GM23248 (cell line): ENCODE data around the gene ALDH3B2. TPM values are rescaled to one million over a fixed set of nuclear protein-coding genes. Genes with fewer than 3 reads are reported as not detected.

ENCODE experiments used
- DNase-seq: peaks from one replicate; pipeline ENCODE4 v3.0.0-alpha.2; 2015
- H2AFZ ChIP-seq: fragments of 200-600 bp; sonication (generic); 2 replicates; pipeline ENCODE4 v1.6.1; 2016; ENCODE audit warnings: antibody characterized with exemption
- H3F3A ChIP-seq: fragments of 200-600 bp; sonication (generic); 2 replicates; pipeline ENCODE4 v1.6.1; 2016; ENCODE audit warnings: mild to moderate bottlenecking, antibody characterized with exemption, mixed run types; ENCODE audit not compliant: insufficient read depth
- H3K27ac ChIP-seq: fragments of 200-600 bp; sonication (generic); 2 replicates; pipeline ENCODE4 v1.5.1; 2016; ENCODE audit warnings: mild to moderate bottlenecking
- H3K27me3 ChIP-seq: fragments of 200-600 bp; sonication (generic); replicated peaks from 2 replicates; pipeline ENCODE4 v1.6.1; 2016; ENCODE audit warnings: mild to moderate bottlenecking; ENCODE audit not compliant: insufficient read depth
- H3K36me3 ChIP-seq: fragments of 200-600 bp; sonication (generic); 2 replicates; pipeline ENCODE4 v1.6.1; 2016; ENCODE audit warnings: low read depth, mild to moderate bottlenecking
- H3K4me1 ChIP-seq: fragments of 200-600 bp; sonication (generic); 2 replicates; pipeline ENCODE4 v1.6.1; 2016; ENCODE audit warnings: mild to moderate bottlenecking; ENCODE audit not compliant: insufficient read depth
- H3K4me2 ChIP-seq: fragments of 200-600 bp; sonication (generic); one replicate; pipeline ENCODE4 v1.6.1; 2016; ENCODE audit warnings: mild to moderate bottlenecking; ENCODE audit not compliant: unreplicated experiment
- H3K4me3 ChIP-seq: fragments of 200-600 bp; sonication (generic); 2 replicates; pipeline ENCODE4 v1.5.1; 2016; ENCODE audit warnings: mild to moderate bottlenecking
- H3K79me2 ChIP-seq: fragments of 200-600 bp; sonication (generic); 2 replicates; pipeline ENCODE4 v1.6.1; 2016; ENCODE audit warnings: mild to moderate bottlenecking; ENCODE audit not compliant: insufficient read depth
- H3K9ac ChIP-seq: fragments of 200-600 bp; sonication (generic); 2 replicates; pipeline ENCODE4 v1.6.1; 2016; ENCODE audit warnings: mild to moderate bottlenecking
- H3K9me2 ChIP-seq: fragments of 200-600 bp; sonication (generic); 2 replicates; pipeline ENCODE4 v1.6.1; 2016; ENCODE audit warnings: mixed run types, mild to moderate bottlenecking, moderate library complexity; ENCODE audit not compliant: insufficient read depth
- H3K9me3 ChIP-seq: fragments of 200-600 bp; sonication (generic); one replicate; pipeline ENCODE4 v1.6.1; 2017; ENCODE audit warnings: low read depth
- H4K20me1 ChIP-seq: fragments of 200-600 bp; sonication (generic); 2 replicates; pipeline ENCODE4 v1.6.0; 2016; ENCODE audit not compliant: insufficient read depth
- EZH2 ChIP-seq: fragments of 200-600 bp; sonication (generic); IDR thresholded peaks from 2 replicates; pipeline ENCODE4 v1.6.1; 2018; ENCODE audit warnings: antibody characterized with exemption, mild to moderate bottlenecking; ENCODE audit not compliant: insufficient read depth, poor library complexity, severe bottlenecking
- EZH2phosphoT487 ChIP-seq: fragments of 200-600 bp; sonication (generic); IDR thresholded peaks from 2 replicates; pipeline ENCODE4 v1.6.1; 2018; ENCODE audit warnings: antibody characterized with exemption, moderate library complexity, mild to moderate bottlenecking, low read depth; ENCODE audit not compliant: insufficient read depth
- WGBS, 2 experiments: methylation state at CpG; one replicate each; pipeline ENCODE4 v1.1.6; 2015 to 2017; ENCODE audit warnings: low lambda C conversion rate in 2 of 2, low coverage in 1 of 2; ENCODE audit errors: missing lambda C conversion rate in 2 of 2; 5-methylcytosine and 5-hydroxymethylcytosine counted together
- in situ Hi-C: fragments of 300-500 bp; cut with MboI; formaldehyde crosslinking; loops from 2 replicates; pipeline ENCODE4 v1.15.0; 2020
- polyA plus RNA-seq: library from polyadenylated mRNA; unstranded; fragments of >200 nt; fragmentation: Nextera tagmentation; extraction: Ambion mirVana; gene quantifications from 2 replicates; pipeline ENCODE4 v1.2.1, GENCODE V29; 2016
- total RNA-seq: library from RNA; depleted of rRNA; stranded (reverse); fragments of >200 nt; shearing (Covaris generic); gene quantifications from 2 replicates; pipeline ENCODE4 v1.2.3, GENCODE V29; 2014

ALDH3B2 gene
- total and polyA plus RNA-seq, 2 experiments from 2014 or later = not detected

DNA sequence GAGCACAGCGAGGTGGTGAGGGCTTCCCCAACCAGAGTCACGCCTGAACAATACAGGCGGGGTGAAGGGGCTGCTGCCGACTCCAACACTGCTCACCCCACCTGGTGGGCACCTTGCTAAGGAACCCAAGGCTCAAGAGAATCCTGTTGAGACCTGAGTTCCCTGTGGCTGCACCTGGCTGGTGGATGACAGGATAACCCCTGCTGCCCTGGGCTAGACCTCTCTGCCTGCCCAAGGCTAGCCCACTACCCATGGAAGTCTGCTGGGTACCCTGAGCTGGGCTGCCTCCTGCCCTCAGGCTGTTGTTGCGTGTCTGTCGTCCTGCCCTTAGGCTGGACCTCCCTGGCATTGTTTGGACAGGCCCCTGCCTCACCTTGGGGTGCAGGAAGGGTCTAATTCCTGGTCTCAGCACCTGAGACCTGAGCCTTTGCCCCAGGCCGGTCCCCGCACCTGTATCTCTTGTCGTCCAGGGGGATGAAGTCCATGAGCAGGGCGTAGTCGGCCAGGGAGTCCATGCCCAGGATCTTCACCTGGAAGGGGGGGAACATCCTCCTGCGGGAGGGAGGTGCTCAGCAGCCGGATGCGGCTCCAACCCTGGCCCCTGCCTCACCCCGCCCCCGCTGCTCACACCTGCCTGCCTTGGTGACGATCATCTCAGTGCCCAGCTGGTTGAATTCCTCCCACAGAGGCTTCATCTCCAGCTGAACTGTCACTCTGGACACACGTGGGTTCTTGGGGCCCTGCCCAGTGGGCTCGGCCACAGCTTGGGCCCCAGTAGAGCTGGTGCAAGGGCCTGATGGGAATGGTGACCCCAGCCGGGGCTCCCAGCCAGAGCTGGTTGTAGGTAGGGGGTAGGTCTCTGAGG, 39.8 kb downstream of the ALDH3B2 start:
- H3K4me2 ChIP-seq = no peak overlapping the region
- H3K4me1 ChIP-seq = no peaks in the 10 kb centered on the region
- no peaks in the 10 kb centered on the region for H3F3A ChIP-seq
- in situ Hi-C loops = no loop called here
- no peak for DNase-seq
- H3K9me3 ChIP-seq = no peaks in the 10 kb centered on the region
- H3K9ac ChIP-seq = no peak overlapping the region
- H3K27me3 ChIP-seq = no peaks in the 10 kb centered on the region
- no peaks in the 10 kb centered on the region for H3K9me2 ChIP-seq
- H3K36me3 ChIP-seq = no peaks in the 10 kb centered on the region
- 60 to 61% methylated on average over 13 to 20 of the region's 20 CpGs for WGBS, 2 experiments
- no peak overlapping the region for H3K27ac ChIP-seq
- H4K20me1 ChIP-seq = no peaks in the 10 kb centered on the region
- no peak overlapping the region for H2AFZ ChIP-seq
- H3K4me3 ChIP-seq = no peak overlapping the region
- H3K79me2 ChIP-seq = no peaks in the 10 kb centered on the region
- TF ChIP-seq EZH2 (no peak), EZH2phosphoT487 (no peak)

DNA sequence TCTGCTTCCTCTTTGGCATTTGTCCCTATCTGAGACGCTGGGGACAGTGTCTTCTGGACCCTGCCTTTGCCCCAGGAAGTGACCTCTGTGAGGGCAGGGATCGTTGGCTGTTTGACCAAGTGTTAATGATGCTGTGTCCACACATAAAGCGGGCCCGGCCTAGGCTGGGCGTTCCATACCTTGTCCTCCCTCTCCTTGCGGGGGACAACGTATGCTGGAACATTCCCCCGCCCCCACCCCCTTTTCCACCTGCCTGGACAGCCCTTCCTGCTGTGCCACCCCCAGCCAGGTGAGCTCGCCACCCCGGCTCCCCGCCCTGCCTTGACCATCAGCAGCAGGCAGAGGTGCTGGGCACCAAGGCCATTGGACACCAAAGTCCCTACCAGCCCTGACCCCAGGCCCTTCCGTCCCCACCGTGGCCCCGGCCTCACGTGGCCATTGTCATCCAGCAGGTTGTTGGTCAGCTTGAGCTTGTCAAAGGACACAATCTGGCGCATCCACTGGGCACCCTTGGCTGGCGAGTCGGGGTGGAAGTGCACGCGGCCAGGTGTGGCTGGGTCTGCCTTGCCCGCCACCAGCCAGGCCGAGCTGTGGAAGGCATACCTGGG, 40.6 kb downstream of the ALDH3B2 start:
- no peaks in the 10 kb centered on the region for H3K9me2 ChIP-seq
- in situ Hi-C loops = no loop called here
- H3K79me2 ChIP-seq = no peaks in the 10 kb centered on the region
- H3K27me3 ChIP-seq = no peaks in the 10 kb centered on the region
- no peak overlapping the region for H2AFZ ChIP-seq
- TF ChIP-seq EZH2phosphoT487 (no peak), EZH2 (no peak)
- H3K9me3 ChIP-seq = no peaks in the 10 kb centered on the region
- H3K27ac ChIP-seq = no peak overlapping the region
- WGBS, 2 experiments = 81 to 82% methylated on average over 14 to 22 of the region's 22 CpGs
- H3K4me3 ChIP-seq = no peak overlapping the region
- H3K36me3 ChIP-seq = no peaks in the 10 kb centered on the region
- no peaks in the 10 kb centered on the region for H4K20me1 ChIP-seq
- H3K4me1 ChIP-seq = no peaks in the 10 kb centered on the region
- no peak for DNase-seq
- no peaks in the 10 kb centered on the region for H3F3A ChIP-seq
- H3K9ac ChIP-seq = no peak overlapping the region
- H3K4me2 ChIP-seq = no peak overlapping the region

DNA sequence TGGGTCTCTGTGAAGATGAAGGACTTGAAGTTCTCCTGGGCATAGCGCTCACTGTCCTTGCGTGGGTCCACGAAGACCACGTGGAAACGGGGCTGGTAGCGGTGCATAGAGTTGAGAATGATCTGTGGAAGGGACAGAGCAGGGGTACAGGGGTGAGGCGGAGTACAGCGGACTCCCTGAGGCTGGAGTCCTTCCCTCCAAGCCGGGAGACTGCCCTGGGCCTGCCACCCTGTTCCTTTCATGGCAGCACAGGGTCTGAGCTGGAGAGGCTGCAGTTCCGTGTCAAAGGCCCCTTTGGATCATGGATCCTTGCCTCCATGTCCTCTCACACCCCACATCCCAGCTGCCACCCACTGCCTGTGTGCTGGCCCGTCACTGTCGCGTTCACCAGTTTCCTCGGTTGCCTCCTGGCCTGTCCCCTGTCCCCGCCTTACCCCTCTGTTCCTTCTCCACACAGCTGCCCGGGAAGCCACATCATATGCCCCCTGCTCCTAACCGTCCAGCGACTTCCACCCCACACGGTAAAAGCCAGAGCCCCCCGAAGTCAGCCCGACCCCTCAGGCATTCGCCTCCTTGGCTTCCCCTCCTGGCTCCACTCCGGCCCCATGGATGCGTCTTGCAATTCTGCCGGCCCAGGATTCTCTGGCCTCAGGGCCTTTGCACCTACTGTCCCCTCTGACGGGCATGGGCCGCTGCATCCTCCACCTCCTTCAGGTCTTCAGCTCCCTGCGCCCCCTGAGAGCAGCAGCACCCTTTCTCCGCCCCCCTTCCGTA, 41.3 kb downstream of the ALDH3B2 start:
- Histone ChIP-seq H4K20me1 (no peaks in the 10 kb centered on the region), H3K9me3 (no peaks in the 10 kb centered on the region), H3K79me2 (no peaks in the 10 kb centered on the region), H3K27ac (no peak overlapping the region), H3K4me3 (no peak overlapping the region), H3K9me2 (no peaks in the 10 kb centered on the region), H3K9ac (no peak overlapping the region), H3K36me3 (no peaks in the 10 kb centered on the region), H3F3A (no peaks in the 10 kb centered on the region), H3K27me3 (no peaks in the 10 kb centered on the region), H2AFZ (no peak overlapping the region), H3K4me2 (no peak overlapping the region), H3K4me1 (no peaks in the 10 kb centered on the region)
- 80% methylated on average over 27 to 29 of the region's 30 CpGs for WGBS, 2 experiments
- no peak for TF ChIP-seq EZH2phosphoT487
- no peak for TF ChIP-seq EZH2
- no peak for DNase-seq
- in situ Hi-C loops = no loop called here

DNA sequence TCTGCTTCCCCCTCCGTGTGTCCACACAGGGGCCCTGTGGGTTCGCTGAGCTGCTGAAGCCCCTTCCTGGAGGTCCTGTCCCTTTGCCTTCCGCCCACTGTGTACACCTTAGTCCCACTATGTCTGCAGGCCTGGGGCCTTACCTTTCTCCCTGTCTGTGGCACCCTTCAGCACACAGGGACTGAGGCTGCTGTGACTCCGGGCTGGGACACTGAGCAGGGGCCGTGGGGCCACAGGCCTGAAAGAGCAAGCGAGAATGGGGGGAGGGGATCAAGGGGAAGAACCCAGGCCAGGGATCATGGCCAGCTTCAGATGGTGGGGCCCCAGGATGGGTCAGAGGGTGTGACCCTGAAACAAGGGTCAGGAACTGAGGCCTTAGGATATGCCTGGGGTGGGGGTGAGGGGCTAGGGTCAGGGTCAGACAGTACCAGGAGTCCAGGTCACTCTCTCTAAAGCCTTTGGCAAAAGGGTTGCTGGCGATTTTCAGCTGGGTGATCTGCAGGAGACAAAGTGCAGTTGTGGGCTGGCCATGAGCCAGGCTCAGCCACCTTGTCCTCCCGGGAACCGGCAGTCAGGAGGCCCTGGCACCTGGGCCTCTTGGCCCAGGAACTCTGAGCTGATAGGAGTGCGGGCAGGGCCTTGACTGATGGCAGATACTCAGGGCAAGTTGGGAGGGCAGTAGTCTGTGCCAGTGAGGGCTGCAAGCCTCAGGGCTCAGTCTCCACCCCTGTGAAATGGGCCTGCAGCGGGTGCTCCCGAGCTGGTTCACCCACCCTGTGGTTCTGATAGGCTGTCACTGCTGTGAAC, 42.0 kb downstream of the ALDH3B2 start:
- H4K20me1 ChIP-seq = no peaks in the 10 kb centered on the region
- DNase-seq = no peak
- H3K4me1 ChIP-seq = no peaks in the 10 kb centered on the region
- H3K27ac ChIP-seq = no peak overlapping the region
- no peak overlapping the region for H3K4me3 ChIP-seq
- H3K9me3 ChIP-seq = no peaks in the 10 kb centered on the region
- H3K4me2 ChIP-seq = no peak overlapping the region
- in situ Hi-C loops = no loop called here
- no peaks in the 10 kb centered on the region for H3K27me3 ChIP-seq
- H2AFZ ChIP-seq = no peak overlapping the region
- no peaks in the 10 kb centered on the region for H3K9me2 ChIP-seq
- no peaks in the 10 kb centered on the region for H3F3A ChIP-seq
- H3K9ac ChIP-seq = no peak overlapping the region
- H3K79me2 ChIP-seq = no peaks in the 10 kb centered on the region
- 79 to 81% methylated on average over 12 of the region's 12 CpGs for WGBS, 2 experiments
- no peak for TF ChIP-seq EZH2phosphoT487
- no peak for TF ChIP-seq EZH2
- H3K36me3 ChIP-seq = no peaks in the 10 kb centered on the region
